G401 (cell line): ENCODE data around the gene ETV2. TPM values are rescaled to one million over a fixed set of nuclear protein-coding genes. Genes with fewer than 3 reads are reported as not detected.

ENCODE experiments used
- DNase-seq: peaks from one replicate; pipeline ENCODE4 v3.0.0-alpha.2; 2015; ENCODE audit warnings: low spot score
- in situ Hi-C: cut with HindIII; loops from 2 replicates; pipeline ENCODE4 v1.10.0; 2016; ENCODE audit warnings: low sequenced_read_pairs, mixed read lengths
- total RNA-seq: library from RNA; depleted of rRNA; stranded (reverse); fragments of >200 nt; shearing (Covaris generic); gene quantifications from 2 replicates; pipeline ENCODE4 v1.2.3, GENCODE V29; 2014

The ETV2 gene
- total RNA-seq, 1 experiment from 2014 or later, result not detected

DNA sequence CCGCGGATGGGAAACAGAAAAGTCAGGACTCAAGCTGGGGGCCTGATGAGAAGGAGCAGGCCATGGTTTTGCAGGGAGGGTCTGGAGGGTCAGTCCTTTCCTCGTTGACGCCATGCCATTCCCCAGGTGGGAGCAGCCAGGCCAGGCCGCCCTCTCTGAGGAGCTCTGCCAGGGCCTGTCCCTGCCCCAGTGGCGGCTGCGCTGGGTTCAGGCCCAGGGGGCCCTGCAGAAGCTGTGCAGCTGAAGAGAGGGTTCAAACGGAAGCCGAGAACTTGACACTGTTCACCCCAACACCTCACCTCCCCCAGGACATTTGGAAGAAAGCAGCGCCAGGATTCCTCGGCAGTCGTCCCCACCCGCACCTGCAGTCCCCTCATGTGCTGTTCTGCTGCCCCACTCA, 18.8 kb upstream of the ETV2 start:
- in situ Hi-C loops, result no loop called here
- no peak for DNase-seq

DNA sequence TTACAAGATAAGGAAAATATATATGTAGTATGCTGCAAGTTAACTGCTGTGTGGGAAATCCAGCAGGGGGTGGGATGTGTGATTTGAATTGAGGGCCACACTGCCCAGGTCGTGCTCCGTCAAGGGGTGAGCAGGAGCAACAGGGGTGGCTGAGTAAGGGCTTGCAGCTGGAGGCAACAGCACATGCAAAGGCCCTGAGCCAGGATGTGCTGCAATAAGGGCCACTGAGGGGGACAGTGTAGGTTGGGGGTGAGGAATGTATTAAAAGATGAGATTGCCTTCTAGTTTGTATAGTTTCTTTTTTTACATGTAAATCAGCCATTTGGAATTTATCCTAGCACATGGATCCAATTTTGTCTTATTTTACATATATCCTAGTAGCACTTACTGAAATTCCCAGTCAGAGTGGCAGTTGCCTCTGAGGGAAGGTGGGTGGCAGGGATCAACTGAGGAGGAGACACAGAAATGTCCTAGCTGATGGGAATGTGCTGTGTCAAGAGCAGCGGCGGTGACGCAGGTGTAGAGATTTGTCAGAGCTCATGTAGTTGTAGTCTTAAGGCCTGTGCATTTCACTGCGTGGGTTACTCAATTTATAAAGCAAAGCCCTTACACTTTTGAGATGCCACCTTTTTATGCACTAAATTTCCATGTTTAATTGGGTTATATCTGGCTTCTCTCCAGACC, 18.1 kb upstream of the ETV2 start:
- no peak for DNase-seq
- in situ Hi-C loops, result no loop called here

DNA sequence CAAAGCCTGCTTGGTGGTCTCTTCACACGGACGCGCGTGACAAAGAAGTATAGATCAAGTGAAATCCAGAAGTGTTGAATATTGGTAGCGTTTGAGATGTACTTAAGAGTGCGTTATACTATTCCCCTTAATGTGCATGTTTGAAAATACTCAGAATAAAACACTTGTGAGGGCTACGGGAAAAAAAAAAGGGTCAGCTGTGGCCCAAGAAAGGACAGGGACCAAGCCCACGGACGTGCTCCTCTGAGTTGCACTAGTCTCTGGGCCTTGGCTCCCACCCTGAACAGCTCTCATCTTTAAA, 13.3 kb upstream of the ETV2 start:
- DNase-seq, result no peak
- in situ Hi-C loops, result no loop called here

DNA sequence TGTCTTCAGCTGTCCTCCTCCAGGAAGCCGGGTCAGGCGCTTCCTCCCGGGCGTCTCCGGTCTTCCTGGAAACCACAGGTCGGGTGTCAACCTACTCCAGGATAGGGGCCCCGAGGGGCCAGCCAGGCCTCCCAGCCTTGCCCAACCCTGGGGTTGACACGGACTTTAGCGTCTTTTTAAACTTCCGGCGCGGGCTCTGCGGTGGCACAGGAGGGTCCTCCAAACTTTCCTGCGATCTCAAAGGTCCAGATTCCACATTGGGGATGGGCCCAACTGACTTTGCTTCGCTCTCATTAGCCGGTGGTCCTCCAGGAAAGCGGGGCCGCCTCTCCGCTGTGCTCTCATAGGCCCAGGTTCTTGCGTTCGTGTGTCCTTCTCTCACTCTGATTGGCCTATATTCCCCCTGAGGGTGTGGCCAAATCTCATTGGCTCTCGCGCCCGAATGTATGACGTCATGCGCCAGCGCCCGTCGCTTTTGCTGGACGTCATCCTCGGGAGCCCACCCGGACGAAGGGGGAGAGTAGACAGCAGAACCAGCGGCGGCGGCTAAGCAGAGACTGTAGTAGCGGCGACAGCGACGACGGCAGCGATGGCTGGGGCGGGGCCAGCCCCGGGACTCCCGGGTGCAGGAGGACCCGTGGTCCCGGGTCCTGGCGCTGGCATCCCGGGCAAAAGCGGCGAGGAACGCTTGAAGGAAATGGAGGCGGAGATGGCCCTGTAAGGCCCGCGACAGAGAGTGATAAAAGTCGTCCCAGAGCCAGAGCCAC, 12.8 kb upstream of the ETV2 start, which contains the start of gene RBM42:
RBM42 (plus strand) TSS at position 472 of the 767 bp plus-strand sequence; CDS start at position 590, 118 bp downstream.
- peak; percentile 98 for DNase-seq
- in situ Hi-C loops, result no loop called here

DNA sequence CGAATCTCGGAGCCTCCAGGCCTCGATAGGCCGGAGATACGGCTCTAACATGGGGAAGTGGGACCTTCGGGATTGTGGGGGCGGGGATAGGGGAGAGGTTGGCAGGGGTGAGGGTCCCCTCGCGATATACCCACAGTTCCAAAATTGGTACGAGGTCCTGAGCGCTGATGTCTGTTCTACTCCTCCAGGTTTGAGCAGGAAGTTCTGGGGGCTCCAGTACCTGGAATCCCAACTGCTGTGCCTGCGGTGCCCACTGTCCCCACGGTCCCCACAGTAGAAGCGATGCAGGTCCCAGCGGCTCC, 12.3 kb upstream of the ETV2 start:
- in situ Hi-C loops, result no loop called here
- DNase-seq, result no peak

DNA sequence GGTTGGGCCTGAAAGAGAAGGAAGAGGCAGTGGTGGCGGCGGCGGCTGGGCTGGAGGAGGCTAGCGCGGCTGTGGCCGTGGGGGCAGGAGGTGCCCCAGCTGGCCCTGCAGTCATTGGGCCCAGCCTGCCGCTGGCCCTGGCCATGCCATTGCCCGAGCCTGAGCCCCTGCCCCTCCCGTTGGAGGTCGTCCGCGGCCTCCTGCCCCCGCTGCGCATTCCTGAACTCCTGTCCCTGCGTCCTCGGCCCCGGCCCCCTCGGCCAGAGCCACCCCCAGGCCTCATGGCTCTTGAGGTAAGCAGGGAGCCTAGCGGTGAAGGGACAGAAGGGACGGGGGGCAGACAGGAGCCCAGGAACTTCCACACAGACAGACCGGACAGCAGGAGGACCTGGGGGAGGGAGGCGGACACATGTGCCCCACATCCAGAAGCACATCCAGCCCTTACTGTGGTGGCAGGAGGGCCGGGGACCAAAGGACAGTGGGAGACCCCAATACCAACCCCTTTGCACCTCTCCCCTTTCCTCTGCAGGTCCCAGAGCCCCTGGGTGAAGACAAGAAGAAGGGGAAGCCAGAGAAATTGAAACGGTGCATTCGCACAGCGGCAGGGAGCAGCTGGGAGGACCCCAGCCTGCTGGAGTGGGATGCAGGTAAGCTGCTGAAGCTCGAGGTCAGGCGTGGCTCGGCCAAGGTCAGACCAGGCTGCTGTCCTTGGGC, 7.7 kb upstream of the ETV2 start:
- DNase-seq, result no peak
- in situ Hi-C loops, result no loop called here

DNA sequence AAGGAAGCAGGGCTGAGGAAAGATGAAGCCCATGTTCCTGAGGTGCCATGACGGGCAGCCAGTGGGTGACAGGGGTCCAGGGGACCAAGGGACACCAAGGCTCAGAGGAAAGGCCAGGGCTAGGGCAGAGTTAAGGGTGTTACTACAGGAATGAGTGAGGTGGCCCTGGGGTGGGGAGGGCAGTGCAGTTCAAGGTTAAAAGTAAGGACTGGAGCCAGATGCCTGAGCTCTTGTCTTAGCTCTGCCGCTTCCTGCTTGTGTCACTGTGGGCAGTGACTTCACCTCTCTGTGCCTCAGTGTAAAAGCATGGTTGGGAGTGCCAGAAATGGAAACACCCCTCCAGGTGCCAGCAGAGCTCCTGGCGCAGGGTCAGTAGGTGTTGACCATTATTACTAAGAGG, 4.9 kb upstream of the ETV2 start:
- in situ Hi-C loops, result no loop called here
- no peak for DNase-seq

DNA sequence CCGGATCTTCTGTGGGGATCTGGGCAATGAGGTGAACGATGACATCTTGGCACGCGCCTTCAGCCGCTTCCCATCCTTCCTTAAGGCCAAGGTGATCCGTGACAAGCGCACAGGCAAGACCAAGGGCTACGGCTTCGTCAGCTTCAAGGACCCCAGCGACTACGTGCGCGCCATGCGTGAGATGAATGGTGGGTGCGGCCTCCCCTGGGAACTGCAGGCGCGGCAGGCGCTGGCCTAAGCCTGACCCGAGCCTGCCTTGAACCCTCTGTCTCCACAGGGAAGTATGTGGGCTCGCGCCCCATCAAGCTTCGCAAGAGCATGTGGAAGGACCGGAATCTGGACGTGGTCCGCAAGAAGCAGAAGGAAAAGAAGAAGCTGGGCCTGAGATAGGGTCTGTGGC, 4.4 kb upstream of the ETV2 start:
- in situ Hi-C loops, result no loop called here

DNA sequence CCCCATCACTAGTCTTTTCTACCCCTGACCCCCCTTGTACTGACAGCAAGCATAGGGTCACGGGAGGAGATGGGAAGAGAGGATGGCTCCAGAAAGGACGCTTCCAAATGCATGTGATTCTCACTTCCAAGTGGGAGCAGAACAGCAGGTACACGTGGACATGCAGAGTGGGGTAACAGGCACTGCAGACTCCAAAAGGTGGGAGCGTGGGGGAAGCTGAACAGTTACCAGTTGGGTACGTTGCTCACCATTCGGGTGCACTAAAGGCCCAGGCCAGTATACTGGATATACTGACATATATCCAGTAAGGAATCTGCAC, 2.3 kb upstream of the ETV2 start:
- in situ Hi-C loops, result no loop called here
- DNase-seq, result no peak

More for the DNA sequence above, 4.4 kb upstream of the ETV2 start:
- no peak for DNase-seq

DNA sequence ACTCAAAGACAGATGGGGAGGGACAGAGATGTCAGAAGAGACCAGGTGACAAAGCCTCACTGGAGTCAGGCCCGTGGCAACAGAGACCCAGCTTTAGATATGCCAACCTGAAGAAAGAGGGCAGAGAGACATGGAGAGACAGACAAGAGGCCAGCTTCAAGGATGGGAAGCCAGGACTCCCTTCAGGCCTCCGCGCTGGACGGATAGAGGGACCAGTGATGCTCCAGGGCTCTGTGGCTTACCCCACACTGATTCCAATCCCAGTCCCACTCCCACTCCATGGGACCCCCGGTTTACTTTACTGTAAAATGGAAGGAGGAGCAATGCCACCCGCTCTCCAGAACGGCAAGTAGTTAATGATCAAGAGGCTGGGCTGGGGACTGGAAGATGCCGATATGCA, 1.7 kb upstream of the ETV2 start:
- no peak for DNase-seq
- in situ Hi-C loops, result no loop called here

DNA sequence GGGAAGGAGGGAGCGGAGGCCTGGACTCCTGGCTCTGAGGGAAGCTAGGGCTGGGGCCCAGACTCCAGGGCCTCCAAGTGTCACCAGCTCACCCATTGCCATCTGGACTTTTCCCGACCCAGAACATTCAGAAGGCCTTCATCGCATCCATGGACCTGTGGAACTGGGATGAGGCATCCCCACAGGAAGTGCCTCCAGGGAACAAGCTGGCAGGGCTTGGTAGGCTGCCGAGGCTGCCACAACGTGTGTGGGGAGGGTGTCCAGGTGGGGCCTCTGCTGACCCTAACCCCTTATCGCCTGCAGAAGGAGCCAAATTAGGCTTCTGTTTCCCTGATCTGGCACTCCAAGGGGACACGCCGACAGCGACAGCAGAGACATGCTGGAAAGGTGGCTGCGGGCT, 767 bp downstream of the ETV2 start:
- DNase-seq, result no peak
- in situ Hi-C loops, result no loop called here

DNA sequence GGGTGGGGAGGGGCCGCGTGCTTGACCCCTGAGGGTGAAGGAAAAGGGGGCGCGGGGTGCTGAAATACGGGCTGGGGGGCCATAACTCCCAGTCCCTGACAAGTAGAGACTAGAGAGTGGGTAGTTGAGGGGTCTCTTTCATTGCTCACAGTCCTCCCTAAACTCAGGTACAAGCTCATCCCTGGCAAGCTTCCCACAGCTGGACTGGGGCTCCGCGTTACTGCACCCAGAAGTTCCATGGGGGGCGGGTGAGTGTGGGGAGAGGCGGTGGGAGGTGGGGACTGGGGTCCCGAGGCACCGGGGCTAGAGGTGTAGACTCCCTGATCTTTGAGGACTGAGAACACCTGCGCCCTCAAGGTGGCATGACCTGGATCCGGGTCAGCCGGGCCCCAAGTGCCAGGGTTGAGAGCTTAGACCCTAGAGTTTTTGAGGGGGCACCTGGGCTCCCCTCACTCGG, 1.3 kb downstream of the ETV2 start:
- in situ Hi-C loops, result no loop called here
- DNase-seq, result no peak

DNA sequence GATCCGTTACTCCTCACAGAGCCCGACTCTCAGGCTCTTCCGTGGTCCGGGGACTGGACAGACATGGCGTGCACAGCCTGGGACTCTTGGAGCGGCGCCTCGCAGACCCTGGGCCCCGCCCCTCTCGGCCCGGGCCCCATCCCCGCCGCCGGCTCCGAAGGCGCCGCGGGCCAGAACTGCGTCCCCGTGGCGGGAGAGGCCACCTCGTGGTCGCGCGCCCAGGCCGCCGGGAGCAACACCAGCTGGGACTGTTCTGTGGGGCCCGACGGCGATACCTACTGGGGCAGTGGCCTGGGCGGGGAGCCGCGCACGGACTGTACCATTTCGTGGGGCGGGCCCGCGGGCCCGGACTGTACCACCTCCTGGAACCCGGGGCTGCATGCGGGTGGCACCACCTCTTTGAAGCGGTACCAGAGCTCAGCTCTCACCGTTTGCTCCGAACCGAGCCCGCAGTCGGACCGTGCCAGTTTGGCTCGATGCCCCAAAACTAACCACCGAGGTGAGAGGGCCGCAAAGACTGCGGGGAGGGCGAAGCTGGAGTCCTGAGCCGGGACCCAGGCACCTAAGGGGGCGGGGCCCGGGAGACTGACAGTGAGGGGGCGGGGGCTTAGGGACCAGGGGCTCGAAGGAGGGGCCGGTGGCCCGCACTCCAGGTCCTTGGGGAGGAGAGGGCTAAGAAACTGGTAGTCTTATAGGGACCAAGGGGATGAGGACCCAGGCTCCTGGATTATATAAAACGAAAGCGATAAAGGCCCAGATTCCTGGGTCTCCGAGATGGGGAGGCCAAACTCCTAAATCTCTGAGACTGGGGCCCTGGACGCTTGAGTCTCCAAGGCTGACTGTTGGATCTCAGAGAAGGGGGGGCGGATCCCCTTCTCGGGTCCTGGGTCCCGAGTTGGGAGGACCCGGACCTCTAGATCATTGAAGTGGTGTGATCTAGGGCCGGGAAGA, 2.0 kb downstream of the ETV2 start:
- in situ Hi-C loops, result no loop called here
- peak; percentile 76 for DNase-seq

DNA sequence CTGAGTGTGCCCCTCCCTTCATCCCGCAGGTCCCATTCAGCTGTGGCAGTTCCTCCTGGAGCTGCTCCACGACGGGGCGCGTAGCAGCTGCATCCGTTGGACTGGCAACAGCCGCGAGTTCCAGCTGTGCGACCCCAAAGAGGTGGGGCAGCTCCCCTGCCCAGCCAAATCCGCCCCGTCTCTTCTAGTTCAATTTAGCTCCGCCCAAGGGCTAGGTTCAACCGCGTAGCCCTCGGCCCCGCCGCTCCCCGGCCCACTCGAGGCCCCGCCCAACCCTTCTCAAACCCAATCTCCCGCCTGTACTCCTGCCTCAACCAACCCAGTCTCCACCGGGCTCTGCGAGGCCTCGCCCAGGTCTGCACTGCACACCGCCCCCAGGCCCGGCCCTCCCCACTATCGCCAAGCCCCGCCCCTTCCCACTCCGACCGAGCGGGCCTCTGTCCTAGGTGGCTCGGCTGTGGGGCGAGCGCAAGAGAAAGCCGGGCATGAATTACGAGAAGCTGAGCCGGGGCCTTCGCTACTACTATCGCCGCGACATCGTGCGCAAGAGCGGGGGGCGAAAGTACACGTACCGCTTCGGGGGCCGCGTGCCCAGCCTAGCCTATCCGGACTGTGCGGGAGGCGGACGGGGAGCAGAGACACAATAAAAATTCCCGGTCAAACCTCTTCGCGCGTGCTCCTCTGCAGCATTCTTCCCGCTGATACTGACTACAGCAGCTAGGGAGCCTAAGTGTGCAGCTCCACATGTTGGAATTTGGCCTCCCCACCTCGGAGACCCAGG, 2.9 kb downstream of the ETV2 start:
- in situ Hi-C loops, result no loop called here
- DNase-seq, result peak; percentile 94

DNA sequence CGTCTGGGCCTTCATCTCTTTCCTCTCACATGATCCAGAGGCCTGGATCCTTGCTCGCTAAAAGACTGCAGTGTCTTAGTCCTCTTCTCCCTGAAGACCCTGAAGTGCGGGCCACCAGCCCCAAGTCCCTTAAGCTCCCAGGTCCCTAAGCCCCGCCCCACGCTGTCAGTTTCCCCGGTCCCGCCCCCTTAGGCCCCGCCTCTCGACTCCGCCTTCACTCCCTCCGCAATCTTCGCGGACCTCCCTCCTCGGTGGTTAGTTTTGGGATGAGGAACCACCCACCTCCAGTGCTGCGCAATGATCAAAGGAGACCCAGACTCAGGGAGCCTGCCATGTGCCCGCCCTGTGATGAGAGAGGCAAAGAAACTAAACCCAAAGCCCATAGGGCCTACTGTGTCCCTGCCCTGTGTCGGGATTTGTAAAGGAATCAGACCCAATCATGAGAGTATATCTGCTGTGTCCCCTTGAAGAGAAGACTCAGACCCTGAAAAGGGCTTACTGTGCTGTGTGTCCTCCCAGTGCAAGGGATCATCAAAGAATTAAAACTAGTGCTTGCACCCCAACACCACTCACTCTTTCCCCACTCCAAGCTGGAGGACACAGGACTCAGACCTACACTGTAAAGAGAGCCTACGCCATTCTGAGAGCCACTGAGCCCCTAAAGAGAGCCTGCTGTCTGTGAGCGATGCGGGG, 3.6 kb downstream of the ETV2 start:
- DNase-seq, result peak; percentile 81
- in situ Hi-C loops, result no loop called here

DNA sequence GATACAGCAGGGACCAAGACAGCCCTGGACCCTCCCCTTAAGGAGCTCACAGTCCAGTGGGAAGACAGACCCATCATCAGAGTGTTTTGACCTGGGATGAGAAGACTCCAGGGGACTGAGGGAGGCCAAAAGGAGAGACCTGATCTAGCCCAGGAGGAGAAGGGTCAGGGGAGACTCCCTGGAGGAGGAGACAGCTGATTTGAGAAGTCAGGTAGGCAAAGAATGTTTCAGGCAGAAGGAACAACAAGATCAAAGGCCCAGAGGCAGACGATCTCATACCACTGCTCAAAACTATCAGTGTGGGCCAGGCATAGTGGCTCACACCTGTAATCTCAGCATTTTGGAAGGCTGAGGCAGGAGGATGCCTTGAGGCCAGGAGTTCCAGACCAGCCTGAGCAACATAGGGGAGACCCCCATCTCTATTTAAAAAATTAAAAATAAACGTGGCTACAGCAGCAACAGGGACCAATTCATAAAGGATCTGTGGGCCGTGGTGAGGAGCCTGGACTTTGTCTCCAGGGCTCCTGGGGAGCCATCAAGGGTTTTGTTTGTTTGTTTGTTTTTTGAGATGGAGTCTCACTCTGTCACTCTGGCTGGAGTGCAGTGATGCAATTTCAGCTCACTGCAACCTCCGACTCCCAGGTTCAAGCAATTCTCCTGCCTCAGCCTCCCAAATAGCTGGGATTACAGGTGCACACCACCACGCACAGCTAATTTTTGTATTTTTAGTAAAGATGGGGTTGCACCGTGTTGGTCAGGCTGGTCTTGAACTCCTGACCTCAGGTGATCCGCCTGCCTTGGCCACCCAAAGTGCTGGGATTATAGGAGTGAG, 4.4 kb downstream of the ETV2 start:
- no peak for DNase-seq
- in situ Hi-C loops, result no loop called here
